GM19395 (cell line): ENCODE data around the gene ZBTB46.
A peak's percentile ranks its signal among the peaks of the same experiment; 100 is the strongest.
"Not testable (repeated sequence)": the region's sequence is repeated elsewhere in the genome, so short reads cannot be mapped to it uniquely, and the experiment has no call there.

ENCODE experiments used
- ATAC-seq: cut with Tn5 transposase; IDR thresholded peaks from one replicate; pipeline ENCODE4 v1.9.1; 2021; ENCODE audit warnings: mild to moderate bottlenecking, moderate library complexity; ENCODE audit not compliant: unreplicated experiment

The ZBTB46 gene, protein sequence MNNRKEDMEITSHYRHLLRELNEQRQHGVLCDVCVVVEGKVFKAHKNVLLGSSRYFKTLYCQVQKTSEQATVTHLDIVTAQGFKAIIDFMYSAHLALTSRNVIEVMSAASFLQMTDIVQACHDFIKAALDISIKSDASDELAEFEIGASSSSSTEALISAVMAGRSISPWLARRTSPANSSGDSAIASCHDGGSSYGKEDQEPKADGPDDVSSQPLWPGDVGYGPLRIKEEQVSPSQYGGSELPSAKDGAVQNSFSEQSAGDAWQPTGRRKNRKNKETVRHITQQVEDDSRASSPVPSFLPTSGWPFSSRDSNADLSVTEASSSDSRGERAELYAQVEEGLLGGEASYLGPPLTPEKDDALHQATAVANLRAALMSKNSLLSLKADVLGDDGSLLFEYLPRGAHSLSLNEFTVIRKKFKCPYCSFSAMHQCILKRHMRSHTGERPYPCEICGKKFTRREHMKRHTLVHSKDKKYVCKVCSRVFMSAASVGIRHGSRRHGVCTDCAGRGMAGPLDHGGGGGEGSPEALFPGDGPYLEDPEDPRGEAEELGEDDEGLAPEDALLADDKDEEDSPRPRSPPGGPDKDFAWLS

DNA sequence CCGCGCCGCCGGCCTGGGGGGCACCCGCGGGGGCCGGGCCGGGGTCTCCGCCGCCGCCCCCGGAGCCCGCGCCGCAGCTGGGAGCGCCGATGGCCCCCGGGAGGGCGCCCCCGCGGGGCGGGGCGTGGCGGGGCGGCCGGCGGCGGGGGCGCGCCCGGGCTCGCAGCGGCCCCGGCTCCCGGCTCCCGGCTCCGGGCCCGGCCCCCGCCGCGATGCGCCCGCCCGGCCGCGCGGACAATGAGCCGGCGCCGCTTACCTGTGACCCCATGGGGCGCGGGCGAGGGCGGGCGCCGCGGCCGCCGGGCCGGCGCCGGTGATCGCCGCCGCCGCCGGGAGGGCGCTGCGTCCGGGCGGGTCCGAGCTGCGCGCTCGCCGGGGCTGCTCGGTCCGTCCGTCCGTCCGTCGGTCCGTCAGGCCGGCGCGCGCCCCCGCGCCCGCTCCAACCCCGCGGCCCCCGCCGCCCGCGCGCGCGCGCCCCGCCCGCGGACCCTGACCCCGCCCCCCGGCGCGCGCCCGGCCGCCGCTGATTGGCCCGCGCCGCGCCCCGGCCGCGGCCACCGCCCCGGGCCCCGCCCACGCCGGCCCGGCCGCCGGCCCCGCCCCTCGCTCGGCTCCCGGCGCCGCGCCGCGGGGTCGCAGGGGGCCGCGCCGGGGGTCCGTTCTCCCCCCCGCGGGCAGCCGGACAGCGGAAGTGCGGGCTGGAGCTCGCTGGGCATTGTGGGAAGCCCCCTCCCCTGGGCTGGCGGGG lies at the start of gene ZBTB46:
ZBTB46 (minus strand) TSS at position 424 of the 748 bp plus-strand sequence. CDS start 40,507 bp downstream, outside the sequence.
- ATAC-seq, result no peak

DNA sequence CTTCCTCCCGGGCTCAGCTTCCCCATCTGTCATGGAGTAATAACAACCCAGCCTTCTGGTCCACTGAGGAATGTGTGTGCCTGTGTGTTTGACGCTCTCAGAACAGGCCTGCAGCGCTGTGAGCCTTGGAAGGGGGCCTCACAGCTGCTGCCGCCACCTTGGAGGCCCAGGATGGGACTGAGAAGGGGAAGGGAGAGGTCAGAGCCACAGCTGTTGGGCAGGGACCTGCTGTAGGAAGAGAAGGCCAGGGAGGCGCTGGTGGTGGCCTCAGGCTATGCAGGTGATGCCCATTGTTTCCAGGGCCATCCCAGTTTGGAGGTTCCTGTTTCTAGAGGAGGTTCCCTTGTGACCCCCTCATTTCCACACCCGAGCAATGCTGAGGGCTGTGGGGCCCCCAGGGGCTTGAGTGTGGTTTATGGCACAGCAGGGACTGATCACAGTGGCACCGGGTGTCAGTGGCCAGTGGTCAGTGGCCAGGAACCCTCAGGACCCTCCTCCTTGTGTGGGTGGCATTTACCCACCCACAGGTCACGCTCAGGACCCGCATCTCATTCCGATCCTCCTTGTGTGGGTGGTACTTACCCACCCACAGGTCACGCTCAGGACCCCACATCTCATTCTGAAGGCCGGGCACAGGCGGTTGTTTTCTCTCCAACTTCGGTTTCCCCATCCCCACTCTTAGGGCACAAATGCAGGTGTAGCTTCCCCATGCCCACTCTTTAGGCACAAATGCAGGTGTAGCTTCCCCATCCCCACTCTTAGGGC lies 48.0 kb upstream of the ZBTB46 start:
- no peak for ATAC-seq

DNA sequence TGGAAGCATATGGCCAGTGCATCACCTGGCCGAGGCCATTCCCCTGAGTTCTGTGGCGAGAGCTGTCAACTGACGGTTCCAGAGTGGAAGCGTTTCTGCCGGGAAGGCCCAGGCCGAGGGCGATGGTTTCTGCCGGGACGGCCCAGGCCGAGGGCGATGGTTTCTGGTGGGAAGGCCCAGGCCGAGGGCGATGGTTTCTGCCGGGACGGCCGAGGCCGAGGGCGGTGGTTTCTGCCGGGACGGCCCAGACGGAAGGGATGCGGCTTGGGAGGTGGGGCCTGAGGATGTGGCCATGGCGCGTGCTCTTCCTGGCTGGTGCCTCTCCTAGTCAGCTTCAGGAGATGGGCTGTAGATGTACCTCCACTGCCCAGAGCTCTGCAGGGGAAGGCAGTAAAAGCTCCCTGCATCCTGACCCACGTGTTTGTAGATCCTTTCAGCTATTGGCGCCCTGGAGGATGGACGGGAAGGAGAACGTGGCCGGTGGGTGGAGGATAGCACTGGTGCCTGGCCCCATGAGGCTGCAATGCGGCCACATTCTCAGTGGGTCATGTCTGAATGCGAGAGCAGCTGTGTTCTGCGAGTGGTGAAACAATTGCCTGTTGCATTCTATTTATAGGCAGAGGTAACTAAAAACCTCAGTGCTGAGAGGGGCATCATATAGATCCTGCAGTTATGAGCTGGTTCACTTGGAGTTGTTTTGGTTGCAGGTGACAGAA lies 46.8 kb upstream of the ZBTB46 start:
- no peak for ATAC-seq

DNA sequence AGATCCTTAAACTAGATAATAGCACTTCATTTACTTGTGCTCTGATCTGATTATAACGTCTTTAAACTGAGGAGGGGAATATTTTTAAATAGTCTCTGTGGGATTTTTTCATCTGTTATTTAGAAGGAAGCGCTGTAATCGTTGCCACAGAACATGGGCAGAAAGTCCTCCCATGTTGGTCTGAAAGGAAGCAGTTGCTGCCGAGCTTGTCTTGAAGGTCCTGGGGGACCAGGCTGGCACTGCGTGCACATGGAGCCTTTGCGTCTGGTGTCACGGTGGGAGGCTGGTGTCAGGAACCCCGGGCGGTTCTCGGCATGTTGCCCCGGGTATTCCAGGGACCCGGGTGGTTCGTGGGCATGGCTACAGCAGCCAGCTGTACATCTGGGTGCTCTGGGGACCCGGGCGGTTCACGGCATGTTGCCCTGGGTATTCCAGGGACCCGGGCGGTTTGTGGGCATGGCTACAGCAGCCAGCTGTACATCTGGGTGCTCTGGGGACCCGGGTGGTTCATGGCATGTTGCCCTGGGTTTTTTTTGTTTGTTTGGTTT lies 45.5 kb upstream of the ZBTB46 start:
- no peak for ATAC-seq

DNA sequence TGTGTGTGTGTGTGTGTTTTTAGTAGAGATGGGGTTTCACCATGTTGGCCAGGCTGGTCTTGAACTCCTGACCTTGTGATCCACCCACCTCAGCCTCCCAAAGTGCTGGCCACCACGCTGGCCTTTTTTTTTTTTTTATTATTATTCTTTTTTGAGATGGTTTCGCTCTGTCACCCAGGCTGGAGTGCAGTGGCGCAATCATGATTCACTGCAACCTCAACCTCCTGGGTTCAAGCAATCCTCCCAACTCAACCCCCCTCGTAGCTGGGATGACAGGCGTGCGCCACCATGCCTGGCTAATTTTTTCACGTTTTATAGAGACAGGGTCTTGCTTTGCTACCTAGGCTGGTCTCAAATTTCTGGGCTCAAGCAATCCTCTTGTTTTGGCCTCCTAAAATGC lies 43.2 kb upstream of the ZBTB46 start:
- not testable (repeated sequence) for ATAC-seq

GRCh38 chr20:63873477-63873971 lies 42.5 kb upstream of the ZBTB46 start:
- no peak for ATAC-seq

DNA sequence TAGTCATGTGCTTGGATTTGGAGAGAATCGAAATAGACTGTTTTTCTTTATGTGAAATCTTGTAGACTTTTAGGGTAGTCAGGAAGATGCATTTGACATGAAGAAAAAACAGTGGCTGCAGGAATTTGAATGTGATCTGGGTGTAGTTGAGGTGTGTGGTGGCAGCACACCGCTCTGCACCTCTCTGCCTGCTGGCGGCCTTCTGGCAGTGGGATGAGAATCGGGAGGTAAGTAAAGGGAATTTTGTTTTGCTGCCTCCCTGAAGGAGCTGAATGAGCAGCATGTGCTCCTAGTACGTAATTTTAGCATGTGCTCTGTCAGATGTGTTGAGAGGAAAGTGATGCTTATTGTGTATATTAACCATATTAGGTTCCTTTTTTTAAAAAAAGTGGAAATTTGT lies 37.2 kb upstream of the ZBTB46 start:
- ATAC-seq, result no peak

- not testable (repeated sequence) for ATAC-seq
Measured at GRCh38 chr20:63867042-63867441, 36.0 kb upstream of the ZBTB46 start.

DNA sequence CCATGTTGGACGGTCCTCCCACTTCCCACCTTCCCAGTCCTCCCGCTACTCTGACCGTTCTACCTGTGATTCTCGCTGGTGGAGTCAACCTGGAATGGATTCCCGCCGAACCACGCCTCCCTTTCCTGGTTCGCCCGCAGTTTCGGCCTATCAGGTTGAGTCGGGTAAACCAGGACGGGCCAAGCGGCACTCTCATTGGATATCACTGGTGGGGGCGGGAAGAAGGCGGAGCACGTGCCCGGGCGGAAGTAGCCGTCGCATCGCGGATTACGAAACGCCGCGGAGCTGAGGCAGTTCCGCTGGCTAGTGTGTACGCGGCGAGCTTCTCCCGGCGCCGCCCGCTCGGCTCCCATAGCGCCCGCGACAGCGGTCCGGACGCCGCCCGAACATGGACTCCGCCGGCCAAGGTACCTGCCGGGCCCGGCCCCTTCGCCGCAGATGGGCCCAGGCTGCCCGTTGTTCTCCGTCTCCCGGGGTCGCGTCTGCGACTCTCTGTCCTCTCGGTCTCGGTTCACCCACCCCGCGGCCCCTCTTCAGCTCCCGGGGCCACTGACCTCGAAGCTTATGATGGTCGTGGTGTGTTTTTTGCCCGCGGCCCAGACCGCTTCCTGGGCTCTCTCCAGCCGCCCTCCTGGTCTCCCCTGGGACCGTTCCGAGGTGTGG lies 34.0 kb upstream of the ZBTB46 start, which contains the start of gene TPD52L2:
TPD52L2 (plus strand) TSS at position 293 of the 663 bp plus-strand sequence; CDS start at position 389, 96 bp downstream.
- peak; percentile 72 for ATAC-seq

- ATAC-seq, result no peak
Measured at GRCh38 chr20:63864545-63864977, 33.5 kb upstream of the ZBTB46 start.

GRCh38 chr20:63863798-63864544 lies 32.9 kb upstream of the ZBTB46 start:
- ATAC-seq, result peak; percentile 71

DNA sequence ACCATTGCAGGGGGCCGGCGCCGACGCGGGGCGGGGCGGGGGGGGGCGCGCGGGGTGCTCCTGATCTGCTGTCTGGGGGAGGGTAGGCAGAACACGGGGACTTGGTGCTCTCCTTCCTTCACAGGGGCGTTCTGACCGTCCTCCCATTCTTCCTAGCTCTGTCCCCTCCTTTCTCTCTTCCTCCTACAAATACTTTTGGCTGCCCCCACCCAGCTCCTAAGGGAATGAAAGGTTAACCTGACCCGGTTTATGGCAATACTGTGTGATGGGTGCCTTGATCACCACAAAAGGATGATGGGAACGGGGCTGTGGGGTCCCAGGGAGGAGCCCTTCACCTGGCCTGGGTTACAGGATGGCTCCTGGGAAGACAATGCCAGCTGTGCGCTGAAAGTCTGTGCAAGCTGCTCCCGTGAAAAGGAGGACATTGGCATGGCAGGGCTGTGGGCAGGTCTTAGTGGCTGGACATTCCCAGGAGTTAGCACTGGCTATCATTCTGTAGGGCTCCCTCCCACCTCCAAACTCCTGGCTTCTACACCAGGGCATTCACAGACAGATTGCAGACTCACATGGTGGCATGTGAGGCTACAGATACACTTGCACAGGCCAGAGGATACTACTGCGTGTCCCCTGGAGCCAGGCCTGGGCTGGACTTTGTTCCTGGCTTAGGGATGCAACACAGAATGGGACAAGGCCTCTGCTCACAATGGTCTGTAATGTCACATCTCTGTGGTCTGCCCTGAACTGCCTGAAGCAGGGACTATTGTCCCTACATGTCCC lies 32.1 kb upstream of the ZBTB46 start:
- ATAC-seq, result no peak

DNA sequence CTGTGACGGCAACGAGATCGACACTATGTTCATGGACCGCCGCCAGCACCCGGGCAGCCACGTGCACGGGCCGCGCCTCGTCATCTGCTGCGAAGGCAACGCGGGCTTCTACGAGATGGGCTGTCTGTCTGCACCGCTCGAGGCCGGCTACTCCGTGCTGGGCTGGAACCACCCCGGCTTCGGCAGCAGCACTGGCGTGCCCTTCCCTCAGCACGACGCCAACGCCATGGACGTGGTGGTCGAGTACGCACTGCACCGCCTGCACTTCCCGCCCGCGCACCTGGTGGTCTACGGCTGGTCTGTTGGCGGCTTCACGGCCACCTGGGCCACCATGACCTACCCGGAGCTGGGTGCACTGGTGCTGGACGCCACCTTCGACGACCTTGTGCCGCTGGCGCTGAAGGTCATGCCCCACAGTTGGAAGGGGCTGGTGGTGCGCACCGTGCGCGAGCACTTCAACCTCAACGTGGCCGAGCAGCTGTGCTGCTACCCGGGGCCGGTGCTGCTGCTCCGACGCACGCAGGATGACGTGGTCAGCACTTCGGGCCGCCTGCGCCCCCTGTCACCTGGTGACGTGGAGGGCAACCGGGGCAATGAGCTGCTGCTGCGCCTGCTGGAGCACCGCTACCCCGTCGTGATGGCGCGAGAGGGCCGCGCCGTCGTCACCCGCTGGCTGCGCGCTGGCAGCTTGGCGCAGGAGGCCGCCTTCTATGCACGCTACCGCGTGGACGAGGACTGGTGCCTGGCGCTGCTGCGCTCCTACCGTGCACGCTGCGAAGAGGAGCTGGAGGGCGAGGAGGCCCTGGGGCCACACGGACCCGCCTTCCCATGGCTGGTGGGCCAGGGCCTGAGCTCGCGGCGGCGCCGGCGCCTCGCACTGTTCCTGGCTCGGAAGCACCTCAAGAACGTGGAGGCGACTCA lies 31.2 kb upstream of the ZBTB46 start:
- no peak for ATAC-seq

DNA sequence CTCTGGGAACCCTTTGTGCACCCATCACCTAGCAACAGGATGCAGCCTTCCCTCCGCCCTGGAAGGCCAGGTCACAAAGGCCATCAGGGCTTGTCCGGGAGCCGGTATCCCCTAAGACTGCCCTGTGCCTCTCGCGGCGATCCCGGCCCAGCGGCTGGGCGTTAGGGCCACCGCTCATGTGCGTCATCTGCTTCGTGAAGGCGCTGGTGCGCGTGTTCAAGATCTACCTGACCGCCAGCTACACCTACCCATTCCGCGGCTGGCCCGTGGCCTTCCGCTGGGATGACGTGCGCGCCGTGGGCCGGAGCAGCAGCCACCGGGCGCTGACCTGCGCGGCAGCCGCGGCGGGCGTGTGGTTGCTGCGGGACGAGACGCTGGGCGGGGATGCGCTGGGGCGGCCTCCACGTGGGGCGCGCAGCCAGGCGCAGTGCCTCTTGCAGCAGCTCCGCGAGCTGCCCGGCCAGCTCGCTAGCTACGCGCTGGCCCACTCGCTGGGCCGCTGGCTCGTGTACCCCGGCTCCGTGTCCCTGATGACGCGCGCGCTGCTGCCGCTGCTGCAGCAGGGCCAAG lies 30.4 kb upstream of the ZBTB46 start, which contains the start of gene ABHD16B:
ABHD16B (plus strand) TSS at position 134 of the 570 bp plus-strand sequence; CDS start at position 177, 43 bp downstream.
- ATAC-seq, result no peak

GRCh38 chr20:63860325-63861051 lies 29.4 kb upstream of the ZBTB46 start:
- ATAC-seq, result no peak
